Right lobe of liver (tissue), 4 donors: ENCODE measurements around the gene TNS3.

Experiments
- POLR2A ChIP-seq: fragments of 450-650 bp; IDR thresholded peaks from one replicate; pipeline ENCODE4 v1.6.1; 2017; ENCODE audit warnings: antibody characterized with exemption, mild to moderate bottlenecking
- TF ChIP-seq, protein P1 (sequence below), 4 donors: fragments of 200-600 bp in 3 of 4; fragments of 450-650 bp in 1 of 4; IDR thresholded peaks; one replicate each; pipeline versions ENCODE4 v1.5.1 to v1.8.0; 2016 to 2022; ENCODE audit warnings: antibody characterized with exemption in 4 of 4, mild to moderate bottlenecking in 2 of 4
- donor health status: DM: no; HTN: no; CAD: no.
- donor health status: DM: no; HTN: no; CAD: no.
- donor health status: DM: no; HTN: yes; CAD: no.

- TF ChIP-seq, protein P1, sequence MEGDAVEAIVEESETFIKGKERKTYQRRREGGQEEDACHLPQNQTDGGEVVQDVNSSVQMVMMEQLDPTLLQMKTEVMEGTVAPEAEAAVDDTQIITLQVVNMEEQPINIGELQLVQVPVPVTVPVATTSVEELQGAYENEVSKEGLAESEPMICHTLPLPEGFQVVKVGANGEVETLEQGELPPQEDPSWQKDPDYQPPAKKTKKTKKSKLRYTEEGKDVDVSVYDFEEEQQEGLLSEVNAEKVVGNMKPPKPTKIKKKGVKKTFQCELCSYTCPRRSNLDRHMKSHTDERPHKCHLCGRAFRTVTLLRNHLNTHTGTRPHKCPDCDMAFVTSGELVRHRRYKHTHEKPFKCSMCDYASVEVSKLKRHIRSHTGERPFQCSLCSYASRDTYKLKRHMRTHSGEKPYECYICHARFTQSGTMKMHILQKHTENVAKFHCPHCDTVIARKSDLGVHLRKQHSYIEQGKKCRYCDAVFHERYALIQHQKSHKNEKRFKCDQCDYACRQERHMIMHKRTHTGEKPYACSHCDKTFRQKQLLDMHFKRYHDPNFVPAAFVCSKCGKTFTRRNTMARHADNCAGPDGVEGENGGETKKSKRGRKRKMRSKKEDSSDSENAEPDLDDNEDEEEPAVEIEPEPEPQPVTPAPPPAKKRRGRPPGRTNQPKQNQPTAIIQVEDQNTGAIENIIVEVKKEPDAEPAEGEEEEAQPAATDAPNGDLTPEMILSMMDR (IDR thresholded peaks at IDR 0.05): no peak
- no peak for TF ChIP-seq POLR2A
Observed at GRCh38 chr7:47333554-47333887, 248.4 kb downstream of the TNS3 start.
